Placental epithelial cell (primary cell): ENCODE data around the gene SLIT1. TPM values are rescaled to one million over a fixed set of nuclear protein-coding genes. Genes with fewer than 3 reads are reported as not detected.

Experiments used
- total RNA-seq: library from RNA; depleted of rRNA; stranded (reverse); fragments of >200 nt; gene quantifications from 2 replicates; pipeline ENCODE4 v1.2.3, GENCODE V29; 2012

Gene SLIT1
- total RNA-seq = not detected in 2 replicates

DNA sequence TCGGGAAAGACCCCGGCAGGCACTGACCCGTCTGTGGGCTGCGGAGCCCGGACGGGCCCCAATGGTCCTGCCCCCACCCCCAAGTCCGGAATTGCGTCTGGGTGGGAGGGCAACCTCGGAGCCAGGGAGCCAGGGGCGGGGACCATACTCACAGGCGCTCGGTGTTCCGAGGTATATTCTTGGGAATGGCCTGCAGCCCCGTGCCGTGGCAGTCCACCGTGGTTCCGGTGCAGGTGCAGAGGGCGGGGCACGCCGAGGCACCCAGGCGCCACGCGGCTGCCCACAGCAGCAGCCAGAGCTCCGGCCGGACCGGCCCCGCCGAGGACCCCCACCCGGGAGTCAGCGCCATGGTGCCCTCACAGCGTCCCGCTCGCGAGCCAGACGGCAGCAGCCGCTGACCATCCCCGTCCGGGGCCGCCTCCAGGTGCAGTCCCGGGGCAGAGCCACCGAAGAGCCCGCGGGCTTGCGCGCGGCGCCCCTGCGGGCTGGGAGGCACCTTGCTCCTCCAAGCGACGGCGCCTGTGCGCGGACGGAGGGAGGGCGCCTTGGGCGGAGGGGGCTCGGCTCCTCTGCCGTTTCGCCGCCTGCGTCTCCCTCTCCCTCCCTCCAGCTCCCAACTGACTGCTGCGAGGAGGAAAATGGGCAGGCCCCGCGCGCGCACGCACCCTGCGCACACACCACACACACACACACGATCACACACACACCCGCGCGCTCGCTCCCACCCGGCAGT lies at the start of gene SLIT1:
TSS of gene SLIT1 (minus strand) at position 634 of the 733 bp plus-strand sequence. CDS start at position 349, 285 bp downstream.

Other genes with a start within 250 kb of the SLIT1 start
- 3.3 and 3.5 TPM in 2 replicates for gene ARHGAP19, start 106.7 kb upstream of the SLIT1 start, total RNA-seq
- gene FRAT1, start 133.3 kb upstream of the SLIT1 start, total RNA-seq = 2.1 and 3.5 TPM in 2 replicates
- gene FRAT2, start 148.8 kb upstream of the SLIT1 start, total RNA-seq = 10.2 and 10.8 TPM in 2 replicates
- 17.7 and 21.6 TPM in 2 replicates for gene RRP12, start 215.4 kb upstream of the SLIT1 start, total RNA-seq
- gene PGAM1, start 240.2 kb upstream of the SLIT1 start, total RNA-seq = 203 and 733 TPM in 2 replicates